HFF-Myc (cell line): ENCODE results near the gene STX12.
"Not testable (repeated sequence)": the region's sequence is repeated elsewhere in the genome, so short reads cannot be mapped to it uniquely, and the experiment has no call there.

Experiments
- DNase-seq: peaks from one replicate; pipeline ENCODE4 v3.0.0-alpha.2; 2011; ENCODE audit warnings: low read depth; ENCODE audit errors: extremely low read depth
- H3K4me3 ChIP-seq: replicated peaks from 2 replicates; pipeline ENCODE4 v1.5.1; 2011; ENCODE audit warnings: low read depth, mild to moderate bottlenecking, control low read depth, low read length
- TF ChIP-seq, protein P1 (sequence below): IDR thresholded peaks from 2 replicates; pipeline ENCODE4 v1.5.1; 2012; ENCODE audit warnings: mild to moderate bottlenecking, low read depth, low read length, control low read depth; ENCODE audit errors: missing control alignments

STX12 gene

DNA sequence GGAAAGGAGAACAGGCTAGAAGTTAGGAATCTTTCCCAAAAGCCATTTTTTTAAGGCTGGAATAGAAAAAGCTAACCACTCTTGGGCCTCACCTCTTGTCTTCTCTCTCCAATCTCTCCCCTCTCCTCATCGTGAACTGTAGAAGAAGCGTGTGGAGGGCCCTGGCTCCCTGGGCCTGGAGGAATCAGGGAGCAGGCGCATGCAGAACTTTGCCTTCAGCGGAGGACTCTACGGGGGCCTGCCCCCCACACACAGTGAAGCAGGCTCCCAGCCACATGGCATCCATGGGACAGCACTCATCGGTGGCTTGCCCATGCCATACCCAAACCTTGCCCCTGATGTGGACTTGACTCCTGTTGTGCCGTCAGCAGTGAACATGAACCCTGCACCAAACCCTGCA, 76.9 kb downstream of the STX12 start:
- H3K4me3 ChIP-seq: no peak overlapping the region
- DNase-seq: no peak
- TF ChIP-seq, protein P1, sequence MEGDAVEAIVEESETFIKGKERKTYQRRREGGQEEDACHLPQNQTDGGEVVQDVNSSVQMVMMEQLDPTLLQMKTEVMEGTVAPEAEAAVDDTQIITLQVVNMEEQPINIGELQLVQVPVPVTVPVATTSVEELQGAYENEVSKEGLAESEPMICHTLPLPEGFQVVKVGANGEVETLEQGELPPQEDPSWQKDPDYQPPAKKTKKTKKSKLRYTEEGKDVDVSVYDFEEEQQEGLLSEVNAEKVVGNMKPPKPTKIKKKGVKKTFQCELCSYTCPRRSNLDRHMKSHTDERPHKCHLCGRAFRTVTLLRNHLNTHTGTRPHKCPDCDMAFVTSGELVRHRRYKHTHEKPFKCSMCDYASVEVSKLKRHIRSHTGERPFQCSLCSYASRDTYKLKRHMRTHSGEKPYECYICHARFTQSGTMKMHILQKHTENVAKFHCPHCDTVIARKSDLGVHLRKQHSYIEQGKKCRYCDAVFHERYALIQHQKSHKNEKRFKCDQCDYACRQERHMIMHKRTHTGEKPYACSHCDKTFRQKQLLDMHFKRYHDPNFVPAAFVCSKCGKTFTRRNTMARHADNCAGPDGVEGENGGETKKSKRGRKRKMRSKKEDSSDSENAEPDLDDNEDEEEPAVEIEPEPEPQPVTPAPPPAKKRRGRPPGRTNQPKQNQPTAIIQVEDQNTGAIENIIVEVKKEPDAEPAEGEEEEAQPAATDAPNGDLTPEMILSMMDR: no peak

DNA sequence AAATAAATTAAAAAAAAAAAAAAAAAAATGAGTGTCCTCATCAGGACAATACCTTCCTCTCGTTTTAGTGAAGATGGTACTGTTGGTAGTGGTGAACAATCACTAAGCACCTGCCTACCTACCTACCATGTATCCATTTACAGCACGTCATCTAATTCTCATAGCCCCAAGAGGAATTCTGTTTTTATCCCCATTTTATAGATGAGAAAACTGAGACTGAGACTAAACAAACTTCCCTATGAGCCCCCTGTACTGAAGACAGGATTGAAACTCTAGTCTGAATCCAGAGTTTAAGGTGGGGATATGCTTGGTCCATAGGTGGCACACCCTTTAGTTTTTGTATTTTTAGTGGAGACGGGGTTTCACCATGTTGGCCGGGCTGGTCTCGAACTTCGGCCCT, 82.1 kb downstream of the STX12 start:
- TF ChIP-seq, protein P1: no peak
- no peak for DNase-seq
- no peak overlapping the region for H3K4me3 ChIP-seq

DNA sequence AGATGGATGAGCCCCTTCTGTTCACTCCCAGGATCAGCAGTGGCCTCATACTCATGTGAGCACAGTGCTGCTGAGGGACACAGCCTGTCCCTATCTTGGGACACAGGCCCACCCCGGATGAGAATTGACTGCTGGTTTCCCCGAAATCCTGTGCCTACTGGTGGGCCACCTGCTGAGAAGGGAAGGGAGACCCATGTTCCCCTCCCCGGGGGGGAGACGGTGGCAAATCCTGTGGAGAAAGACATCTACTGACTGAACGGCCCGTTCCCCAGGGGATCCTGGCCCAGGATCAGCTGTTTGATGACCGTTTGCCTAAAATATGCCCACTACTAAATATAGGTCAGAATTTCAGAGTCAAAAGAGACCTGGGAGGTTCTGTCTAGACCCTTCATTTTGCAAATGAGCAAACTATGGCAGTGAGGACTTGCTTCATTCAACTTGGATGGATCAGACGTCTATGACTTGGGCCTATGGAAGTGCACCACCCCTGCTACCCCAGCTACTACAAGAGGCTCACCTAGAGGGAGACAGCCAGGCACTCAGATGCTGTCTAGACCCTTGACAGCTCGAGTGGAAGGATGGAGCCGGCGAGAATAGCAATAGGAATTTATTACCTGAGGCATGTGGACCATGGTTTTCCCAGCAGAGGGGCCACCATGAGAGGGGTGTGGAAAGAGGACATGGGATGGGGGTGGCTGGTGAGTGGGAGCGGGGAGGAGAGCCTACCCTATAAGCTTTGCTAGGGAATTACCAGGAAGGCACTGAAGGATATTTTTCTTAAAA, 83.7 kb downstream of the STX12 start:
- H3K4me3 ChIP-seq: no peak overlapping the region
- DNase-seq: no peak
- TF ChIP-seq, protein P1: no peak

DNA sequence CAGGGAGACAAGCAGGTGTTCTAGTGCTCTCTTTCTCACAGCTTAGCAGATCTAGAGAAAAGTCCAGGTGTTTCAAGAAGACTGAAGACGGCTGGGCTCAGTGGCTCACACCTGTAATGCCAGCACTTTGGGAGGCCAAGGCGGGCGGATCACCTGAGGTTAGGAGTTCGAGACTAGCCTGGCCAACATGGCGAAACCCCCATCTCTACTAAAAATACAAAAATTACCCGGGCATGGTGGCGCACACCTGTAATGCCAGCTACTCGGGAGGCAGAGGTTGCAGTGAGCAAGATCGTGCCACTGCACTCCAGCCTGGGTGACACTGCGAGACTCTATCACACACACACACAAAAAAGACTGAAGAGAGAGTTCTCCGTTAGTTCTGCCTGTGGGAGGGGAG, 84.5 kb downstream of the STX12 start:
- not testable (repeated sequence) for H3K4me3 ChIP-seq, DNase-seq

DNA sequence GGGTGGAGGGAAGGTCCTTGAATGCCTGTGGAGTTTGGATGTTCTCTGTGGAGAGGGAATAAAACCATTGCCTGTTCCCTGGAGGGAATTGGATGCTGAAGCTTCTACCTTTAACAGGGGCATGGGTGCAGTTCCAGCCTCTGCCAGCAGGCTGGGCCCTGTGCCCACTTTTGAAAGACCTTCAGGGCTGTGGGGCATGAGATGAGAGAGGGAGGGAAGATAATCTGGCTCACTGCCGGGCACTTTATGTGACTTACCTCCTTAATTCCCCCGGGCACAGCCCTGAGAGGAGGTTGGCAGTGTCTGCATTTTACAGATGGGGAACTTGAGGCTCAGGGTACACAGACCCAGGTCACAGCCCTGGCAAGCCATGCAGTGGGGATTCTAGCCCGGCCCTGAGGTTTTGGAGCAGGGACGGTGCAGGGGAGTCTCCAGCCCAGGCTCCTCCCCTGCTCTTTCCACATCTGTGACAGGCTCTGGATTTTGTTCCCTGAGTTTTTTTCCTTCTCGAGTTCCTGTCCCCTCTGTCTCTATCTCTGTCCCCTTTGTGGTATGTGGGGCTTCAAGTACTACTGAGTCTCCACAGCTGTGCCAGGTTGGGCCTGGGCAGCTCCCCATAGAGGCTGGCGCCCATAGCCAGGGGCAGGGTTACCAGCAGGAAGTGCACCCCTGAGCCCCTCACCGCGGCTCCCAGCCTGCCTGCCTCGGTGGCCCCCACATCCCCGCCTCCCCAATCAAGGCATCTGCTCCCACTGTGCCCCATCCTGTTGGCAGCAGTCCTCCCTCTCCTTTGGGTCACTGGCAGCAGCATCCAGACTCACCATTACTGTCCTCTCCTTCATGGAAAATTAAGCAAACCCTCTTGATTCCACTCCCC, 85.3 kb downstream of the STX12 start:
- TF ChIP-seq, protein P1: peak; percentile 98
- H3K4me3 ChIP-seq: no peak overlapping the region
- peak; percentile 69 for DNase-seq

DNA sequence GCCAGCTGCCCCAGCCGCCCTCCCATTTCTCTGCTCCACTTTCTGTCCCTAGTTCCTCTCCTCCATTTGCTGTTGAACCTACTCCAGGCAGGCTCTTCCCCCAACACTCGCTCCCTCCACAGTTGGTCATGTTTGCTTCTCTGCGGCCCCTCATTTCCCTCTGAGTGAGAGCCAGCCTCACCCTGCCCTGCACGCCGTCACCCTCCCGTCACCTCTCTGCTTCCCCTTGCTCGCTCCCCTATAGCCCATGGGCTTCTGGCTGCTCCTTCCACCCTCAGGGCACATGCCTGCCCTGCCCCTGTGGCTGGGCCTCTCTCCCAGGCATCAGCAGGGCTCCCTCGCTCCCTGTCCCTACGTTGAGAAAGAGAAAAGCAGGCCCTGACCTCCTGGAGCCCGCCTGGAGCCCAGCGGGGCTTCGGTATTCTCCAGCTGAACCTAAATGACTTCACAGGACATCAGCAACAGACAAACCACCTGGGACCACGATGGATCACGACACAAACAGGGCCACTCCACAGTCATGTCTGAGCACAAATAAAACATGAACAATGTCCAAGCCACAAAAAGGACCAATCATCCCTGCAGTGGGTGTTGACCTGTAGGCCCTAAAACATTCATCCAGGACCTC, 86.0 kb downstream of the STX12 start:
- H3K4me3 ChIP-seq: no peak overlapping the region
- DNase-seq: no peak
- TF ChIP-seq, protein P1: no peak

DNA sequence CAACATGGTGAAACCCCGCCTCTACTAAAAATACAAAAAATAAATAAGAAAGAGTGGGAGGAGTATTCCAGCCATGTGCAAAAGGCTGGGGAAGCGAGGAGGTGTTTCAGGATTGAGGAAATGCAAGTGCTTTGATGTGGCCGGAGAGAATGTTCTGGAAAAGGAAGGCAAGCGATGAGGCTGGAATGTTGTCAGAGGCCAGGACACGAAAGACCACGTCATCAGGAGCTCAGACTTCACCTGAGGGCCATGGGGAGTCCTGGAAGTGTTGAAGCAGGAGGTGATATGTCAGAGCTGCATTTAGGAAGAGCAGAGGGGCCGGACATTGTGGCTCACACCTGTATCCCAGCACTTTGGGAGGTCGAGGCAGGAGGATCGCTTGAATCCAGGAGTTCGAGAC, 88.4 kb downstream of the STX12 start:
- TF ChIP-seq, protein P1: no peak
- DNase-seq: no peak
- H3K4me3 ChIP-seq: no peak overlapping the region
